Karpas-422 (cell line): ENCODE results near the gene LRRC4B. TPM values are rescaled to one million over a fixed set of nuclear protein-coding genes. Genes with fewer than 3 reads are reported as not detected.
"Not testable (repeated sequence)": the region's sequence is repeated elsewhere in the genome, so short reads cannot be mapped to it uniquely, and the experiment has no call there.

Experiments used
- DNase-seq: peaks from one replicate; pipeline ENCODE4 v3.0.0-alpha.2; 2015
- H2AFZ ChIP-seq: fragments of 200-600 bp; sonication (generic); 2 replicates; pipeline ENCODE4 v1.6.1; 2014; ENCODE audit warnings: antibody characterized with exemption, low read length, mixed read lengths
- H3K27ac ChIP-seq: fragments of 200-600 bp; sonication (generic); 2 replicates; pipeline ENCODE4 v1.5.1; 2014; ENCODE audit warnings: mild to moderate bottlenecking, low read length, moderate library complexity
- H3K27me3 ChIP-seq: fragments of 200-600 bp; sonication (generic); 2 replicates; pipeline ENCODE4 v1.6.1; 2014; ENCODE audit warnings: low read length, mixed read lengths
- H3K36me3 ChIP-seq: fragments of 200-600 bp; sonication (generic); 2 replicates; pipeline ENCODE4 v1.6.1; 2014; ENCODE audit warnings: low read length, mixed read lengths; ENCODE audit not compliant: insufficient read depth
- H3K4me1 ChIP-seq: fragments of 200-600 bp; sonication (generic); 2 replicates; pipeline ENCODE4 v1.6.1; 2014; ENCODE audit warnings: mild to moderate bottlenecking, low read length, mixed read lengths
- H3K4me2 ChIP-seq: fragments of 200-600 bp; sonication (generic); 2 replicates; pipeline ENCODE4 v1.6.1; 2014; ENCODE audit warnings: low read length, low read depth, mild to moderate bottlenecking; ENCODE audit not compliant: poor library complexity, severe bottlenecking
- H3K4me3 ChIP-seq: fragments of 200-600 bp; sonication (generic); 2 replicates; pipeline ENCODE4 v1.5.1; 2014; ENCODE audit warnings: mild to moderate bottlenecking, antibody characterized with exemption, low read length, mixed read lengths
- H3K79me2 ChIP-seq: fragments of 200-600 bp; sonication (generic); 2 replicates; pipeline ENCODE4 v1.6.1; 2014; ENCODE audit warnings: mild to moderate bottlenecking, low read length, mixed read lengths
- H3K9ac ChIP-seq: fragments of 200-600 bp; sonication (generic); 2 replicates; pipeline ENCODE4 v1.6.0; 2014; ENCODE audit warnings: low read length
- H3K9me2 ChIP-seq: fragments of 200-600 bp; sonication (generic), shearing (Covaris generic); replicated peaks from 2 replicates; pipeline ENCODE4 v1.6.0; 2014; ENCODE audit warnings: mild to moderate bottlenecking, low read length, moderate library complexity; ENCODE audit not compliant: insufficient read depth
- H3K9me3 ChIP-seq: fragments of 300-700, 200-600 bp; sonication (generic); 2 replicates; pipeline ENCODE4 v1.6.1; 2014; ENCODE audit warnings: low read length, mixed read lengths
- H4K20me1 ChIP-seq: fragments of 200-600 bp; sonication (generic); 2 replicates; pipeline ENCODE4 v1.6.1; 2014; ENCODE audit warnings: mild to moderate bottlenecking, antibody characterized with exemption, low read length, low read depth; ENCODE audit not compliant: insufficient read depth
- total RNA-seq: library from RNA; depleted of rRNA; stranded (reverse); fragments of >200 nt; shearing (Covaris generic); gene quantifications from 2 replicates; pipeline ENCODE4 v1.2.3, GENCODE V29; 2014; ENCODE audit warnings: low replicate concordance; rRNA removed

The LRRC4B gene, protein sequence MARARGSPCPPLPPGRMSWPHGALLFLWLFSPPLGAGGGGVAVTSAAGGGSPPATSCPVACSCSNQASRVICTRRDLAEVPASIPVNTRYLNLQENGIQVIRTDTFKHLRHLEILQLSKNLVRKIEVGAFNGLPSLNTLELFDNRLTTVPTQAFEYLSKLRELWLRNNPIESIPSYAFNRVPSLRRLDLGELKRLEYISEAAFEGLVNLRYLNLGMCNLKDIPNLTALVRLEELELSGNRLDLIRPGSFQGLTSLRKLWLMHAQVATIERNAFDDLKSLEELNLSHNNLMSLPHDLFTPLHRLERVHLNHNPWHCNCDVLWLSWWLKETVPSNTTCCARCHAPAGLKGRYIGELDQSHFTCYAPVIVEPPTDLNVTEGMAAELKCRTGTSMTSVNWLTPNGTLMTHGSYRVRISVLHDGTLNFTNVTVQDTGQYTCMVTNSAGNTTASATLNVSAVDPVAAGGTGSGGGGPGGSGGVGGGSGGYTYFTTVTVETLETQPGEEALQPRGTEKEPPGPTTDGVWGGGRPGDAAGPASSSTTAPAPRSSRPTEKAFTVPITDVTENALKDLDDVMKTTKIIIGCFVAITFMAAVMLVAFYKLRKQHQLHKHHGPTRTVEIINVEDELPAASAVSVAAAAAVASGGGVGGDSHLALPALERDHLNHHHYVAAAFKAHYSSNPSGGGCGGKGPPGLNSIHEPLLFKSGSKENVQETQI
- total RNA-seq = not detected in 2 replicates

DNA sequence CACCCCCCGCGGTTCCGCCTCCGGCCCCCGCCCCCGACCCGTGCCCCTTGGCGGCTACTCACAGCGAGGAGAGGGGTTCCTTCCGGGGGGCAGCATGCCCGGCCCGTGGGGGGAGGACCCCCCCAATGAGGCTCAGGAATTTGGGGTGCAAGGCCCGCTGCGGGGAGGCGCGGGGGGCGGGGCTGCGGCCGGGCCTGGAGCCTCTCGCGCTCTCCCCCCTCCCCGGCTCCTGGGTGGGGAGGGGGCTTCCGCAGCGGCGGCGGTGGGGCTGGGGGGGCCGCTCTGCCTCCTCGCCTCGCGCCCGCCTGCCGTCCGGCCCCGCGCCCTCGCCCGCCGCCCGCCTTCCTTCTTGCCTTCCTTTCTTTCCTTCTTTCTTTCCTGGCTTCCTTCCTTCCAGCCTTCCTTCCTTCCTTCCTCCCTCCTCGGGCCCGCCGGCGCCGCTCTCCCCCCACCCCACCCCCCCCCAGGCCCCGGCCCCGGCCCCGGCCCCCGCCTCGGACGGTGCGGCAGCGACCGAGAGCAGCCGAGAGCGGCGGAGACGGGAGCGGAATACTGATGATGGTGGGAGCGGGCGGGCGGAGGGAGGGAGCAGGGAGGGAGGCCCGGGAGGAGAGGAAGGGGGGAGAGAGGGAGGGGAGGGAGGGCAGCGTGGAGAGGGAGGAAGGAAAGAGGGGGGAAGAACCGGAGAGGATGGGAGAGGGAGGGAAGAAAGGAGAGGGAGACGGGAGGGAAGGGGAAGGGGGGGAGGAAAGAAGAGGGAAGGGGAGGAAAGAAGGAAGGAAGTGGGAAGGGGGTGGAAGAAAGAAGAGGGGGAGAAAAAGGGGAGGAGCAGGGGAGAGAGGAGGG lies at the start of gene LRRC4B:
LRRC4B (minus strand) TSS at position 554 of the 846 bp plus-strand sequence. CDS start 19,597 bp downstream, outside the sequence.
- H3K4me2 ChIP-seq = no peak within 1 kb of the TSS
- no peaks in the 10 kb centered on the region for H3K27me3 ChIP-seq
- H3K79me2 ChIP-seq = no peaks in the 10 kb centered on the region
- H3K4me1 ChIP-seq = no peaks in the 10 kb centered on the region
- no peak within 1 kb of the TSS for H2AFZ ChIP-seq
- H3K4me3 ChIP-seq = no peak within 1 kb of the TSS
- H3K9me2 ChIP-seq = no peaks in the 10 kb centered on the region
- no peaks in the 10 kb centered on the region for H3K36me3 ChIP-seq
- H3K9ac ChIP-seq = no peak within 1 kb of the TSS
- H3K27ac ChIP-seq = no peak within 1 kb of the TSS
- no peaks in the 10 kb centered on the region for H3K9me3 ChIP-seq
- no peaks in the 10 kb centered on the region for H4K20me1 ChIP-seq
- no peak for DNase-seq

DNA sequence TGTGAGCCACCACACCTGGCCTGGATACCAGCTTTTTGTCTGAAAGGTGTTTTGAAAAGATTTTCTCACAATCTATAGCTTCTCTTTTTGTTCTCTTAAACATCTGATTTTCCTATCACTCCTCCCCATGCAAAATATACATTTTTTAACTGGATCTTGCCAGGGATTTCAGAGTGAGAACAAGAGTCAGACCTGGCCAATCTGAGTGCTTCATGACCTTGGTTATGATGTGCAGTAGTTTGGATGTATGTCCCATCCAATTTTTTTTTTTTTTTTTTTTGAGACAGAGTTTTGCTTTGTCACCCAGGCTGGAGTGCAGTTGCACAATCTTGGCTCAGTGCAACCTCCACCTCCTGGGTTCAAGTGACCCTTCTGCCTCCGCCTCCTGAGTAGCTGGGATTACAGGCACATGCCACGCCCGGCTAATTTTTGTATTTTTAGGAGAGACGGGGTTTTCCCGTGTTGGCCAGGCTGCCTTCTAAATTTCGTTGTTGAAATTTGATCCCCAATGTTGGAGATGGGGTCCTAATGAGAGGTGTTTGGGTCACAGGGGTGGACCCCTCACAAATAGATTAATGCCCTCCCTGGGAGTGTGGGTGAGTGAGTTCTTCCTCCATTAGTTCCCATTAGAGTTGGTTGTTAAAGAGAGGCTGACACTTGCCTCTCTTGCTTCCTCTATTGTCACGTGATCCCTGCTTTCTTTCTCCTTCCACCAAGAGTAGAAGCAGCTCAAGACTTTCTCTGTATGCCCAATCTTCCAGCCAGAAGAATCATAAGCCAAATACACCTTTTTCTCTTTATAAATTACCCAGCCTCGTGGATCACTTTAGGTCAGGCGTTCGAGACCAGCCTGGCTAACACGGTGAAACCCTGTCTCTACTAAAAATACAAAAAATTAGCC lies 44.5 kb upstream of the LRRC4B start:
- not testable (repeated sequence) for H3K9me2 ChIP-seq, H3K9me3 ChIP-seq, H2AFZ ChIP-seq, H3K27ac ChIP-seq, DNase-seq, H3K36me3 ChIP-seq, H3K4me3 ChIP-seq, H3K4me2 ChIP-seq, H3K27me3 ChIP-seq, H4K20me1 ChIP-seq, H3K4me1 ChIP-seq, H3K79me2 ChIP-seq, H3K9ac ChIP-seq

DNA sequence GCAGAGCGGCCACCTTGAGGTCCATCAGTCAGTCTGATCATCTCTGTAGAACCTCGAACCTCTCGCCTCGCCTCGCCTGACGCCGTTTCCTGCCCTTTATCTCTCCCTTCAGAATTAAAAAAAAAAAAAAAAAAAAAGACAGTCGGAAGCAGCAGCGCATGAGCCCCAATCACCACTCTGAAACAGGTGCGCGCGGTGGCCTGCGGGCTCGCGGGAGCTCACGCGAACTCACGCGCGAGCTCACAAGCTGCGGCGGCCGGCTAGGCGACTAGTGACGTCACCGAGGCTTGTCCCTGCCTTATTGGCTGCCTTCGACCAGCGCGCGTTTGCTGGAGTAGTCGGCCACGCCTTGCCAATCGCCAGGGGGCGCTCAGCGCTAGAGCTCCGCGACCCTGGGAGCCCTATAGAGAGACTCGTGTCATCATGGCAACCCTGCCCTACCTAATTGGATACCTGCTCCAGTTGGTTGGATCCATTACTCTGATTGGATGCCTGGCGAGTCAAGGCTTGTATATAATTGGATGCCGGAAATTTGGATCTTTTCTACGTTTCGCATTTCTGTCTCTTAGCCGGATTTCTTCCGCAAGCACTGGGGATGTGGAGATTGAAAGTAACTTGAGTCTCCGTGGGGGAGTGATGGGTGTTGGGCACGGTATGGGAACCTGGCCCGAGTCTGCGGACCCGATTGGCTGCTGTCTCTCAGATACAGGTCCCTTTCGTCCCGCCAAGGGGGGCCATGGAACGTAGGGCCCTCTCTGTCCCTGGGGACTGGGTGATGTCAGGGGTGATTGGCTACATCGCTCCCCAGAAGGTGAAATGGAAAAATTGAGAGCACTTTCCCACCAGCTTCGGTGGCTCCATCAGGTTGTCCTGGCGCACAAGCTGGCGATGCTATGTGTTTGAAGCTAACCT lies 39.9 kb upstream of the LRRC4B start:
- no peaks in the 10 kb centered on the region for H3K9me3 ChIP-seq
- no peaks in the 10 kb centered on the region for H3K36me3 ChIP-seq
- no peak overlapping the region for H3K4me2 ChIP-seq
- no peak overlapping the region for H2AFZ ChIP-seq
- DNase-seq = peak; percentile 94
- H3K27ac ChIP-seq = no peak overlapping the region
- no peaks in the 10 kb centered on the region for H3K27me3 ChIP-seq
- no peaks in the 10 kb centered on the region for H3K4me1 ChIP-seq
- no peak overlapping the region for H3K9ac ChIP-seq
- no peak overlapping the region for H3K4me3 ChIP-seq
- no peaks in the 10 kb centered on the region for H3K9me2 ChIP-seq
- no peaks in the 10 kb centered on the region for H3K79me2 ChIP-seq
- H4K20me1 ChIP-seq = no peaks in the 10 kb centered on the region

DNA sequence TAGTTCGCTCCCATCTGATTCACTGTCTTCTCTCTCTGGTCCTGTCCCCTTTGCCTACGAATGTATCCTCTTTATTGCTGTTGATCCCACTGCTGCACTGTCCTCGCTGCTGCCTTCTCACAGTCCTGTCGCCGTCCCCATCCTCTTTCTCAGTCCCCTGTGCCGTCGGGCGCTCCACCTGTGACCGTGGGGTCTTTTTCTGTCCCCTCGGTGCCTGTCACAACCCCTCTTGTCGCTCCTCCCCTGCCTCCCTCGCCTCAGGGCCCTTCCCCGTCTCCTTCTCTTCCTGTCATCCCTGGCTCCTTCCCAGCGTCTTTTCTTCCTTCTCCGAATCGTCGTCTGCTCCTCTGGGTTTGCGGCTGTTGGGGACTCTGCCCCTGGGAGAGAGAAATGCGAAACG lies 39.2 kb upstream of the LRRC4B start:
- Histone ChIP-seq H3K36me3 (no peaks in the 10 kb centered on the region), H3K27ac (no peak overlapping the region), H3K79me2 (no peaks in the 10 kb centered on the region), H3K9me3 (no peaks in the 10 kb centered on the region), H3K27me3 (no peaks in the 10 kb centered on the region), H3K4me2 (no peak overlapping the region), H3K4me3 (no peak overlapping the region), H3K9ac (no peak overlapping the region), H3K9me2 (no peaks in the 10 kb centered on the region), H2AFZ (no peak overlapping the region), H4K20me1 (no peaks in the 10 kb centered on the region), H3K4me1 (no peaks in the 10 kb centered on the region)
- no peak for DNase-seq

DNA sequence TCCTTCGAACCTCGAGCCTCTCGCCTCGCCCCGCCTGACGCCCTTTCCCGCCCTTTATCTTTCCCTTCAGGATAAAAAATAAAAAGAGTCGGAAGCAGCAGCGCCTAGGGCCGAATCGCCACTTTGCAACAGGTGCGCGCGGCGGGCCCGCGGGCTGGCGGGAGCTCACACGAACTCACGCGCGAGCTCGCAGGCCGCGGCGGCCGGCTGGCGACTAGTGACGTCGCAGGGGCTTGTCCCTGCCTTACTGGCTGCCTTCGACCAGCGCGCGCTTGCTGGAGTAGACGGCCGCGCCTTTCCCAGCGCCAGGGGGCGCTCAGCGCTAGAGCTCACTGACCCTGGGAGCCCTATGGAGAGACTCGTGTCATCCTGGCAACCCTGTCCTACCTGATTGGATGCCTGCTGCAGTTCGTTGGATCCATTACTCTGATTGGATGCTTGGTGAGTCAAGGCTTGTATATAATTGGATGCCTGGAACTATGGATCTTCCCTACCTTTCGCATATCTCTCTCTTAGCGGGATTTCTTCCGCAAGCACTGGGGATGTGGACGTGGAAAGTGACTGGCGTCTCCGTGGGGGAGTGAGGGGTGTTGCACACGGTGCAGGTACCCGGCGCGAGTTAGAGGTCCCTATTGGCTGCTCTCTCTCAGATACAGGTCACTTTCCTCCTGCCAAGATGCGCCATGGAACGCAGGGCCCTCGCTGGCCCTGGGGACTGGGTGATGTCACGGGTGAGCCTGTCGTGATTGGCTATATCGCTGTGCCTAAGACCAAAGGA lies 38.0 kb upstream of the LRRC4B start:
- not testable (repeated sequence) for H3K9me2 ChIP-seq, H3K9ac ChIP-seq, H2AFZ ChIP-seq

DNA sequence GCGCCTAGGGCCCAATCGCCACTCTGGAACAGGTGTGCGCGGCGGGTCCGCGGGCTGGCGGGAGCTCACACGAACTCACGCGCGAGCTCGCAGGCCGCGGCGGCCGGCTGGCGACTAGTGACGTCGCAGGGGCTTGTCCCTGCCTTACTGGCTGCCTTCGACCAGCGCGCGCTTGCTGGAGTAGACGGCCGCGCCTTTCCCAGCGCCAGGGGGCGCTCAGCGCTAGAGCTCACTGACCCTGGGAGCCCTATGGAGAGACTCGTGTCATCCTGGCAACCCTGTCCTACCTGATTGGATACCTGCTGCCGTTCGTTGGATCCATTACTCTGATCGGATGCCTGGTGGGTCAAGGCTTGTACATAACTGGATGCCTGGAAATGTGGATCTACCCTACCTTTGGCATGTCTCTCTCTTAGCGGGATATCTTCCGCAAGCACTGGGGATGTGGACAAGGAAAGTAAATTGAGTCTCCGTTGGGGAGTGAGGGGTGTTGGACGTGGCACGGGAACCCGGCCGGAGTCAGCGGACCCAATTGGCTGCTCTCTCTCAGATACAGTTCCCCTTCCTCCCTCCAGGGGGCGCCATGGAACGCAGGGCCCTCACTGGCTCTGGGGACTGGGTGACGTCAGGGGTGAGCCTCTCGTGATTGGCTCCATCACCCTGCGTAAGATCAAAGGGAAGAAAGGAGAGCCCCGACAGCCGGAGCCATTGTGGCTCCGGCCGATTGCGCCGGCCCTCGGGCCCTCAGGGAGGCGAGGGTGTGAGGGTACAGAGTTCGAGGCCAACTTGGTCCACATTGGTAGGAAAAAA lies 36.2 kb upstream of the LRRC4B start:
- H3K9me3 ChIP-seq, H3K27me3 ChIP-seq: not testable (repeated sequence)

More for the DNA sequence above, 38.0 kb upstream of the LRRC4B start:
- H4K20me1 ChIP-seq, H3K27ac ChIP-seq, DNase-seq, H3K79me2 ChIP-seq, H3K4me2 ChIP-seq, H3K27me3 ChIP-seq, H3K4me3 ChIP-seq, H3K36me3 ChIP-seq, H3K4me1 ChIP-seq, H3K9me3 ChIP-seq: not testable (repeated sequence)

More for the DNA sequence above, 36.2 kb upstream of the LRRC4B start:
- not testable (repeated sequence) for H3K9me2 ChIP-seq, H3K36me3 ChIP-seq, DNase-seq, H3K4me2 ChIP-seq, H2AFZ ChIP-seq, H3K9ac ChIP-seq, H3K27ac ChIP-seq, H3K4me1 ChIP-seq, H3K79me2 ChIP-seq, H3K4me3 ChIP-seq, H4K20me1 ChIP-seq
